ENCODE data around the gene NEURL4. TPM values are rescaled to one million over a fixed set of nuclear protein-coding genes. Genes with fewer than 3 reads are reported as not detected.

The NEURL4 gene
- total and polyA plus RNA-seq, 2 donors = 20.9 to 26.0 TPM

DNA sequence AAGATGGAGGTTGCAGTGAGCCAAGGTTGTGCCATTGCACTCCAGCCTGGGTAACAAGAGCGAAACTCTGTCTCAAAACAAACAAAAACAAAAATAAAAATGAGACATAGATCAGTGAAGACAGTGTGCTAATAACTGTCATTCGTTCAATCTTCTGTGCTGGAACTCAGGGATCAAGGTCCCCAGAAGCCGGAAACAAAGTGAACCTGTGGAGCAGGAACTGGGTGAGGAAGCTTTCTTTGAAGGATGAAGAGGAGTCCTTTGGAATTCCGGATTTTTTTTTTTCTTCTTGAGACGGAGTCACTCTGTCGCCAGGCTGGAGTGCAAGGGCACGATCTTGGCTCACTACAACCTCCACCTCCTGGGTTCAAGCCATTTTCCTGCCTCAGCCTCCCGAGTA, 49.7 kb downstream of the NEURL4 start:
- DNase-seq (ENCODE audit: extremely low spot score) = no peak
- no peaks in the 10 kb centered on the region for H3K4me1 ChIP-seq (ENCODE audit: insufficient read depth)
- H3K4me3 ChIP-seq (ENCODE audit: low read depth, low read length) = no peak overlapping the region
- no peaks in the 10 kb centered on the region for H3K36me3 ChIP-seq (ENCODE audit: insufficient read depth)
- H3K27ac ChIP-seq (ENCODE audit: low read depth) = no peak overlapping the region
- WGBS = 81% methylated on average over 8 of the region's 8 CpGs

DNA sequence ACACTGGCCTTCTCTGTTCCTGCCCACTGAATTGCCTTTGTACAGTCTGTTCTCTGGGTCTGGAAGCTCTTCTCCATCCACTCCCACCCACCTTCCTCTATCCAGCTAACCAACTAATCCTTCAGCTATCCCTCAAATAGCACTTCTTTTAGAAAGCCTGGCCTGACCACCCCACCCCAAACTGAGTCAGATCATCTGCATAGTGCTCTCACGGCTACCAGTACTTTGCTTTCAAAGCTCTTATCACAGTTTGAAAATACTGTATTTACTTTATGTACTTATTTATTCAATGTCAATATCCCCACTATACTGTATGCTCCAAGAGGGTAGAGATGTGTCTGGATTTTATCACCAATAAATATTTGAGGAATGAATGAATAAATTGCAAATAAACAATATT, 62.4 kb downstream of the NEURL4 start:
- Histone ChIP-seq H3K36me3 (ENCODE audit: insufficient read depth) (no peaks in the 10 kb centered on the region), H3K4me3 (ENCODE audit: low read depth, low read length) (no peak overlapping the region), H3K4me1 (ENCODE audit: insufficient read depth) (no peaks in the 10 kb centered on the region), H3K27ac (ENCODE audit: low read depth) (no peak overlapping the region)
- 35% methylated on average over 1 of the region's 1 CpG for WGBS
- no peak for DNase-seq (ENCODE audit: extremely low spot score)

Small RNA genes lying within 50 kb of the gene (small RNA-seq; reads per million reads assigned to genes)
- gene AC026954.2 (not detected), gene RF00019 (not detected)

Other genes starting within 250 kb of the NEURL4 start
Only the 30 nearest of the 34 such genes appear.
- not detected for gene ASGR2, start 214.5 kb downstream of the NEURL4 start, total RNA-seq
- gene ASGR2, start 214.5 kb downstream of the NEURL4 start, polyA plus RNA-seq = 1.7 TPM
- gene ASGR1, start 150.0 kb downstream of the NEURL4 start, total RNA-seq = 1.7 TPM
- gene ASGR1, start 150.0 kb downstream of the NEURL4 start, polyA plus RNA-seq = 1.6 TPM
- gene DLG4, start 109.5 kb downstream of the NEURL4 start, total RNA-seq = 19.4 TPM
- gene DLG4, start 109.5 kb downstream of the NEURL4 start, polyA plus RNA-seq = 17.1 TPM
- gene ACADVL, start 109.4 kb downstream of the NEURL4 start, total RNA-seq = 130 TPM
- 314 TPM for gene ACADVL, start 109.4 kb downstream of the NEURL4 start, polyA plus RNA-seq
- 45.5 TPM for gene DVL2, start 94.8 kb downstream of the NEURL4 start, total RNA-seq
- 41.5 TPM for gene DVL2, start 94.8 kb downstream of the NEURL4 start, polyA plus RNA-seq
- 18.8 TPM for gene PHF23, start 89.9 kb downstream of the NEURL4 start, total RNA-seq
- 39.0 TPM for gene PHF23, start 89.9 kb downstream of the NEURL4 start, polyA plus RNA-seq
- 246 TPM for gene GABARAP, start 86.9 kb downstream of the NEURL4 start, total RNA-seq
- gene GABARAP, start 86.9 kb downstream of the NEURL4 start, polyA plus RNA-seq = 681 TPM
- 40.0 TPM for gene CTDNEP1, start 77.6 kb downstream of the NEURL4 start, total RNA-seq
- 89.2 TPM for gene CTDNEP1, start 77.6 kb downstream of the NEURL4 start, polyA plus RNA-seq
- 17.7 TPM for gene ELP5, start 77.1 kb downstream of the NEURL4 start, total RNA-seq
- gene ELP5, start 77.1 kb downstream of the NEURL4 start, polyA plus RNA-seq = 39.2 TPM
- 24.2 TPM for gene CLDN7, start 66.9 kb downstream of the NEURL4 start, total RNA-seq
- 34.4 TPM for gene CLDN7, start 66.9 kb downstream of the NEURL4 start, polyA plus RNA-seq
- gene SLC2A4, start 47.6 kb downstream of the NEURL4 start, total RNA-seq = 11.6 TPM
- gene SLC2A4, start 47.6 kb downstream of the NEURL4 start, polyA plus RNA-seq = 66.1 TPM
- gene YBX2, start 34.7 kb downstream of the NEURL4 start, total RNA-seq = 0.37 TPM
- 1.8 TPM for gene YBX2, start 34.7 kb downstream of the NEURL4 start, polyA plus RNA-seq
- 123 TPM for gene EIF5A, start 21.7 kb downstream of the NEURL4 start, total RNA-seq
- 348 TPM for gene EIF5A, start 21.7 kb downstream of the NEURL4 start, polyA plus RNA-seq
- gene GPS2, start 14.0 kb downstream of the NEURL4 start, total RNA-seq = 25.0 TPM
- 70.2 TPM for gene GPS2, start 14.0 kb downstream of the NEURL4 start, polyA plus RNA-seq
- gene ACAP1, start 7.2 kb upstream of the NEURL4 start, total RNA-seq = 1.5 TPM
- gene ACAP1, start 7.2 kb upstream of the NEURL4 start, polyA plus RNA-seq = 4.3 TPM
- 3.9 TPM for gene KCTD11, start 22.8 kb upstream of the NEURL4 start, total RNA-seq
- gene KCTD11, start 22.8 kb upstream of the NEURL4 start, polyA plus RNA-seq = 19.3 TPM
- not detected for gene TMEM95, start 25.8 kb upstream of the NEURL4 start, total RNA-seq
- not detected for gene TMEM95, start 25.8 kb upstream of the NEURL4 start, polyA plus RNA-seq
- gene TNK1, start 51.8 kb upstream of the NEURL4 start, total RNA-seq = 1.2 TPM
- 4.8 TPM for gene TNK1, start 51.8 kb upstream of the NEURL4 start, polyA plus RNA-seq
- 14.4 TPM for gene PLSCR3, start 65.2 kb upstream of the NEURL4 start, total RNA-seq
- 56.3 TPM for gene PLSCR3, start 65.2 kb upstream of the NEURL4 start, polyA plus RNA-seq
- 76.2 TPM for gene TMEM256, start 74.8 kb upstream of the NEURL4 start, total RNA-seq
- gene TMEM256, start 74.8 kb upstream of the NEURL4 start, polyA plus RNA-seq = 113 TPM
- gene NLGN2, start 78.5 kb upstream of the NEURL4 start, total RNA-seq = 8.5 TPM
- 40.9 TPM for gene NLGN2, start 78.5 kb upstream of the NEURL4 start, polyA plus RNA-seq
- not detected for gene SPEM1, start 91.0 kb upstream of the NEURL4 start, total RNA-seq
- gene SPEM1, start 91.0 kb upstream of the NEURL4 start, polyA plus RNA-seq = not detected
- gene SPEM2, start 96.3 kb upstream of the NEURL4 start, total RNA-seq = not detected
- gene SPEM2, start 96.3 kb upstream of the NEURL4 start, polyA plus RNA-seq = not detected
- not detected for gene SPEM3, start 99.5 kb upstream of the NEURL4 start, total RNA-seq
- not detected for gene SPEM3, start 99.5 kb upstream of the NEURL4 start, polyA plus RNA-seq
- 3.1 TPM for gene TMEM102, start 106.1 kb upstream of the NEURL4 start, total RNA-seq
- 4.0 TPM for gene TMEM102, start 106.1 kb upstream of the NEURL4 start, polyA plus RNA-seq
- 2.1 TPM for gene FGF11, start 110.2 kb upstream of the NEURL4 start, total RNA-seq
- 0.95 TPM for gene FGF11, start 110.2 kb upstream of the NEURL4 start, polyA plus RNA-seq
- gene CHRNB1, start 115.7 kb upstream of the NEURL4 start, total RNA-seq = 10.7 TPM
- 15.4 TPM for gene CHRNB1, start 115.7 kb upstream of the NEURL4 start, polyA plus RNA-seq
- 21.1 TPM for gene ZBTB4, start 150.3 kb upstream of the NEURL4 start, total RNA-seq
- gene ZBTB4, start 150.3 kb upstream of the NEURL4 start, polyA plus RNA-seq = 76.2 TPM
- gene SLC35G6, start 152.1 kb upstream of the NEURL4 start, total RNA-seq = not detected
- not detected for gene SLC35G6, start 152.1 kb upstream of the NEURL4 start, polyA plus RNA-seq
- 52.3 TPM for gene POLR2A, start 155.0 kb upstream of the NEURL4 start, total RNA-seq
- gene POLR2A, start 155.0 kb upstream of the NEURL4 start, polyA plus RNA-seq = 32.2 TPM